A673 (cell line): ENCODE results near the gene MRPL58.

ENCODE experiments used
- EZH2 ChIP-seq: fragments of 200-600 bp; sonication (generic); IDR thresholded peaks from 2 replicates; pipeline ENCODE4 v1.6.1; 2017; ENCODE audit warnings: borderline replicate concordance, low read depth, mild to moderate bottlenecking, mixed read lengths, antibody characterized with exemption, low read length; ENCODE audit not compliant: poor library complexity, severe bottlenecking
- TF ChIP-seq, protein P1 (sequence below): fragments of 300-800, 200-600 bp; sonication (generic); conservative IDR thresholded peaks from 2 replicates; pipeline ENCODE4 v1.5.1; 2017; ENCODE audit warnings: low read depth, mild to moderate bottlenecking, antibody characterized with exemption, low read length, moderate library complexity, mixed read lengths

DNA sequence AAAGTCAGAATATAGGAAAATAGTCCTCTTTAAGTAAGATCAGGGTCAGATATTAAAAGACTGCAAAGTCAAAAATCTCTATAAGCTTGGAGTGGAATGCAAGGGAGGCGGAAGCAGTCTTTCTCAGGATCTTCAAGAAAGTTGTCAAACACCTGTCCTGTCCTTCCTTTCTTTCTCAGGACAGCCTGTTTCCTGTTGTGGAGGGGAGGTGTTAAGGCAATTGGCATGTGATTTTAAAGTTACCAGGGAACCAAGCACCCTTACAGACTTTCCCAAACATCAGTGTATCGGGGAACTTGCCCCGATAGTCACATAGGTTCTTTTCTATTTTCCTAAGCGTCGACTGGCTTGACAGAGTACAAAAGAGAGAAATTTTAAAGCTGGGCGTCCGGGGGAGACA is 32.2 kb downstream of the MRPL58 start:
- TF ChIP-seq, protein P1, sequence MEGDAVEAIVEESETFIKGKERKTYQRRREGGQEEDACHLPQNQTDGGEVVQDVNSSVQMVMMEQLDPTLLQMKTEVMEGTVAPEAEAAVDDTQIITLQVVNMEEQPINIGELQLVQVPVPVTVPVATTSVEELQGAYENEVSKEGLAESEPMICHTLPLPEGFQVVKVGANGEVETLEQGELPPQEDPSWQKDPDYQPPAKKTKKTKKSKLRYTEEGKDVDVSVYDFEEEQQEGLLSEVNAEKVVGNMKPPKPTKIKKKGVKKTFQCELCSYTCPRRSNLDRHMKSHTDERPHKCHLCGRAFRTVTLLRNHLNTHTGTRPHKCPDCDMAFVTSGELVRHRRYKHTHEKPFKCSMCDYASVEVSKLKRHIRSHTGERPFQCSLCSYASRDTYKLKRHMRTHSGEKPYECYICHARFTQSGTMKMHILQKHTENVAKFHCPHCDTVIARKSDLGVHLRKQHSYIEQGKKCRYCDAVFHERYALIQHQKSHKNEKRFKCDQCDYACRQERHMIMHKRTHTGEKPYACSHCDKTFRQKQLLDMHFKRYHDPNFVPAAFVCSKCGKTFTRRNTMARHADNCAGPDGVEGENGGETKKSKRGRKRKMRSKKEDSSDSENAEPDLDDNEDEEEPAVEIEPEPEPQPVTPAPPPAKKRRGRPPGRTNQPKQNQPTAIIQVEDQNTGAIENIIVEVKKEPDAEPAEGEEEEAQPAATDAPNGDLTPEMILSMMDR: no peak
- no peak for TF ChIP-seq EZH2
